ENCODE measurements around the gene LRRC49.

Gene LRRC49

GRCh38 chr15:71091601-71092000 is 199.0 kb downstream of the LRRC49 start:
- DNase-seq (ENCODE audit: low read depth, low spot score) = no peak

- no peak for DNase-seq (ENCODE audit: low read depth, low spot score)
Observed at GRCh38 chr15:71092056-71092600, 199.5 kb downstream of the LRRC49 start.

DNA sequence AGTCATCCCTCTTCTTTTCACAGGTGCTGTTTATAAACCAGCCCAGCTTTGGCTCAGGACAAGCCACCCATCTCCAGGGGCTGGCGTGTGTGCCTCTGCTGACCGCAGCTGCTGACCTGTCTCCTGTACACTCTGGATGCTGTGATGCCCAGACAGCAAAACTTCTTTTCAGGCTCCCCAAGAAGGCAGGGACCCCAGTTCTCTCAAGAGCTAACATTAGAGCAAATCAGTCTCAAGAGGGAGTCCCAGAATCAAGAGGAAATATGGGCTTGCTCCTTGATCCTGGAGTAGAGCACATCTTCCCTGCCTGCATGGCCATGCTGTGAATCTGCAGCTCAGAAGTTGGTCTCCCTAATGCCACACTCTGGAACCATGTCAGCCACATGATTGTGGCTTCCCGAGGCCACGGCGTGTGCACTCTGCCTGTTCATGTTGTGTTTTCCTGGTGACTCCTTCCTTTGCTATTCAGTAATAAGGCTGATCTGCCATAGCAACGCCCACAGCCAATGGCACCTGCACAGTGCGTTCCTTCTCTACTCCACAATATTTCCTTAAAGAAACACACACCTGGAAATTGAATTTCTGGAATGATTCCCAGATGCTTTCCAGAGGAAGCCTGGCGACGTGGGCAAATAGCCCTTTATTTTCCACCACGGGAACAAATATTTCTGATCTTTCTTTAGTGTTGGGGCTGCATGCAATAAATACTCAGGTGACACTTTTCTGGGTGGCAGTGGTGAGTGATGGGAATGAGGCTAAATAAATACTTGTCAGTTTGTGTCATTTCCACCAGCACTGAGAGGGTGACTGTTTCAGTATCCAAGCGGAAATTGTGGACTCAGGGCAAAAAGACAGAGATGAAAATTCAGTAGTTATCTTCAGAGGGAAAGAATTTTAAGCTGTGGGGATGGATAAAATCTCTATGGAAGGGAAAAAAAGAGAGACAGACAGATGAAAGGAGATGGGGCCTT is 200.7 kb downstream of the LRRC49 start:
- no peak for DNase-seq (ENCODE audit: low read depth, low spot score)

DNA sequence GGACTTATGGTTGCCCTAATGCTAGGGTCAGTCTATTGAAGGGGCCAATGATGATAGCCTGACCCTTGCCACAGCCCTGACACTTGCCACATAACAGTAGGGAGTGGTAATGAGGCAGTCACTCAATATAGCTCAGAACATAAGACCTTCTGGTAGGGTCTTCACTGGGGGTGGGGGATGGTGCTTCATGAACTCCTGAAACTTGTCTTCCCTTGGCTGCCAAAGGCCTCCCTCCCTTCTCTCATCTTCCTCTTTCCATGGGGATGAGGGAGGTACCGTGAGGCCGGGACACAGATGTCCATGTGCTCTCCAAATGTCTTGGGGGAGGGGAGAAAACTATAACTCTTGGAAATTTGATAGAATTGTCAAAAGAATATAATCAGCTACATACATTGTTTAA is 201.5 kb downstream of the LRRC49 start:
- DNase-seq (ENCODE audit: low read depth, low spot score) = no peak

DNA sequence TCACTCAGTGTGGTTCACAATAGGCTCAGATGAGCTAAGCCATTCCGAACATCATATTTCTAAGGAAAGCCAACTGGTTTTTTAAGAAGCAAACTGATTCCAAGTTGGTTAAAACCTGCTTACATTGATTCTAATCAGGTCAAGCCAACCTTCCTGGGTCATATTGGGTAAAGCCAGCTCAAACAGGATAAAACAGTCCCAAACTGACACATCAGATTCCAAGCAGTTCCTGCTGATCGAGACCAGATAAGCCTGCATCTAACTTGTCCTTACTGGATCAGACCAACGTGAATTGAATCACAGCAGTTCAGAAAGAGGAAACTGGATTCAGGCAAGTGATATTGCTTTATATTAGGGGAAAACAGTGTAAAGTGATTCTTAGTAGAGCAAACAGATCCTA is 204.1 kb downstream of the LRRC49 start:
- peak; percentile 46 for DNase-seq (ENCODE audit: low read depth, low spot score)

DNA sequence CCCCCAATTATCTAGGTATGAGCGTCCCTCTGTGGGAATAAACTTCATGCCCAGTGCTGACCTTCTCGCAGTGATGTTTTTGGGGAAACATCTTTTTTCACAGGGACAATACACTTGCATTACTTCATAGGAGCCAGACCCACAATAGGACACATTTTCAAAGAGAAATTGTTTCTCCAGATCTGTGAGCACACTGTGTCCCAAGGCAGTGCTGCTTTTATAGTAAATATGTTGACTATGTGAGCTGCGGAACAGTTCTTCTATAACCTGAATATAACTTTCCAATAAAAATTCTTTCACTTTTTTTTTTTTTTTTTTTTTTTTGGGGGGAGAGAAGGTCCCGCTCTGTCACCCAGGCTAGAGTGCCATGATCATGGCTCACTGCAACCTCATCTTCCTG is 205.3 kb downstream of the LRRC49 start:
- DNase-seq (ENCODE audit: low read depth, low spot score) = no peak

DNA sequence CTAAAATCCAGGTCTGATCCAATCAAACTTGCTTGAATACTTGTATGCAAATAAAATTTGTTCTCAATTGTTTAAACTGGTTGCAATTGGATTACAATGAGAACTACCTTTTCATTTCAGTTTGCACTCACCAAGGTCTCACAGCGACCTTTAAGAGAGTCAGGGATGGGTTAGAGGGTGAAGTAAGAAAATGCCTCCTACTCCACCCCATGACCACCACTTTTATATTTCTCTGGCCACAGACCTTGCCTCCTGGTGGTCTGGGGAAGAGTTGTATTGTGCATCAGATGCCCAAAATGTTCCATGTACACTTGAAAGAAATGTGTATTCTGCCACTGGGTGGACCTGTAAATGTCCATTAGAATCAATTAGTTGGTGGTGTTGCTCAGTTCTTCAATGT is 206.3 kb downstream of the LRRC49 start:
- DNase-seq (ENCODE audit: low read depth, low spot score) = no peak

Data from ELF-1 (cell line).